Hematopoietic multipotent progenitor cell treated with erythropoietin and hydrocortisone succinate and interleukin-3 and kit ligand, for 6 days (in vitro differentiated cells): ENCODE data around the gene VPS11.
"Not testable (repeated sequence)": the region's sequence is repeated elsewhere in the genome, so short reads cannot be mapped to it uniquely, and the experiment has no call there.

ENCODE experiments used
- DNase-seq: peaks from one replicate; pipeline ENCODE4 v3.0.0-alpha.2; 2015

The VPS11 gene

DNA sequence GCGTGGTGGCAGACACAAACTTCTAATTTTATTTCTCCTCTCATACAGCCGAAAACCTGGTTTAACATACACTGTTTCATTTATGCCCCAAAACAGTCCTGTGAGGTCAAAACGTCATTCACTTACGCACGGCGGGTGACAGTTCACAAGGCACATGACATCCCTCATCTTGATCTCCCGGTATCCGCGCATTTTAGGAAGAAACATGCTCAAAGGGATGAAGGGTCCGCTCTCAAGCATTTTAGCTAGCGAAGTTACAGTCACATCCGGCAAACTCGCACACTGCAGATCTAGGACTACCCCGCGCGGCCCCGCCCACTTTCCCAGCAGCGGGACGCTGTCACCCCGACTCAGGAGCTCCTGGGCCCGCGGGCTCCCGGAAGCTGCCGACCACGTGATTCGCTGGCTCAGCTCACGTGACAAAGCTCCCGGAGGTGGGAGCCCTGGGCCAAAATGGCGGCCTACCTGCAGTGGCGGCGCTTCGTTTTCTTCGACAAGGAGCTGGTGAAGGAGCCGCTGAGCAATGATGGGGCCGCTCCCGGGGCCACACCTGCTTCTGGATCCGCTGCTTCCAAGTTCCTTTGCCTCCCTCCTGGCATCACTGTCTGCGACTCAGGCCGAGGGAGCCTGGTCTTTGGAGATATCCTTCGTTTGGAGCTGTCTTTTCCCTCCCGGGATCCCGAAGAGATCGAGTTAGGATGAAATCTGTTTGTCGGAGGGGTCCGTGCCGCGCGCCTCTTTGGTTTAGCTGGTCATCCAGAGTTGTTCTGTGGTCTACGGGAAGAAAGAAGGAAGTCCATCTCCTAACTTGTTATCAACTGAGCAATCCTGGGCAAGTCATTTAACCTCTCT lies at the start of gene VPS11:
Gene VPS11, plus strand, starts transcription at position 448 of the 852 bp plus-strand sequence. Its CDS starts 6 bp downstream, at position 454.
- DNase-seq = peak; percentile 99

DNA sequence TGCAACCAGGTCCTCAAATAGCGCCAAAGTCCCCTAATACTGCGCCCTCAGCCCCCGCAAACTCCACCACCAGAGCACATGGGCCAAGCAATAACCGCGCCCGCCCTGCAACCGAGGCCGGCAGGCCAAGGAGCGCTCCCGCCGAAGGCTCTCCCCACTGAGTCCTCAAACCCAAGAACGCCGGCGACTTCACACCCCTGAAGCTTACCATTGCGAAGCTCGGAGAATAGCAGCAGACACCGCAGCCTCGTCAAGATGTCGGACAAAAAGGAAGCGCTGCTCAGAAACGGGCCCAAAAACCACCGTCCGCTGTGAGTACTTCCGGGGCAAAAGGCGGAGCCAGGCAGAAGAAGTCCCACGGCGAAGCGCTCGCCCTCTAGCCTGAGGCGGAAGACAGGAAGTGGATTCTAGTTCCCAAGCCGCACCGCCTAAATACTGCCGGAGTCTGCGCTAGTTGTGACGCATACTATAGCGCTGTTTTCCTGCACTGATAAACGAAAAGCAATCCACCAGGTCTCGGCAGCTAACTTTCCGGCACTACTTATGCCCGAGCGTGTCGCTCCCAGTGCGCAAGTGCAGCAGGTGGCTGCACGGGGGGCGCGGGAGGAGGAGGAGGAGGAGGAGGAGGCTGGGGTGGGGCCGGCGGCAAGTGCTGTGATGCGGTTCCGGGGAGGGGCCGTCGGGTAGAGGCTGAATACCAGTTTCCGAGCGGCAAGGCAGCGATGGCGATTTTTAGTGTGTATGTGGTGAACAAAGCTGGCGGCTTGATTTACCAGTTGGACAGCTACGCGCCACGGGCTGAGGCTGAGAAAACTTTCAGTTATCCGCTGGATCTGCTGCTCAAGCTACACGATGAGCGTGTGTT lies 49.3 kb upstream of the VPS11 start, which contains the start of the genes RPS25 and TRAPPC4:
Gene RPS25, minus strand, starts transcription at position 270 of the 865 bp plus-strand sequence. Its CDS starts 59 bp downstream, at position 211.
Gene TRAPPC4, plus strand, starts transcription at position 693 of the 865 bp plus-strand sequence. Its CDS starts 30 bp downstream, at position 723.
- peak; percentile 99 for DNase-seq

DNA sequence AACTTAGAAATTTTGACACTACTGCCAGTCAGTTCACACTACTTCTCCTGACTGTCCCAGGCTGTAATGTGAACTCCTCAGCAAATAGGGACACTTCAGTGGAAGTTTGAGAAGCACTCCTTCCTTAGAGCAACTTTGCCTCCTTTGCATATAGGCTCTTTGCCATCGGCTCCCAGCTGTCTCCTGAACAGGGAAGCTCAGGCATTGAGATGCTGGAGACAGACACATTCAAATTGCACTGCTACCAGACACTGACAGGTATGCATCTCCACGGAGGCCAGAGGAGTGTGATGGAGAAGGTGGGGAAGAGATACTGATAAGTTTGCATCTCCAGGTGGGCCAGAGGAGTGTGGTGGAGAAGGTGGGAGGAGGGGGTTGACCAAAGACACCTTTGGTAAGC lies 47.6 kb upstream of the VPS11 start:
- no peak for DNase-seq

DNA sequence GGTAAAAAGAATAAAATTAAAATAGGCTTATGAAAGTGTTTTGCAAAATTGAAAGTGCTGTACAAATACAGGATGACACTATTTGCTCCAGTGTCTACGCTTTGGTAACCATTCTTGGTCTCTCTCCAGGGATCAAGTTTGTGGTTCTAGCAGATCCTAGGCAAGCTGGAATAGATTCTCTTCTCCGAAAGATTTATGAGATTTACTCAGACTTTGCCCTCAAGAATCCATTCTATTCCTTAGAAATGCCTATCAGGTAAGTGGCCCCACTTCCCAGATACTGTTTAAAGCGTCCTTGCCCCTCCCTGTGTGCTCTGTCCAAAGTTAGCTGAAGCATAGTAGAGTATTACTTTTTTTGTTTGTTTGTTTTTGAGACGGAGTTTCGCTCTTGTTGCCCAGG lies 46.0 kb upstream of the VPS11 start:
- no peak for DNase-seq

DNA sequence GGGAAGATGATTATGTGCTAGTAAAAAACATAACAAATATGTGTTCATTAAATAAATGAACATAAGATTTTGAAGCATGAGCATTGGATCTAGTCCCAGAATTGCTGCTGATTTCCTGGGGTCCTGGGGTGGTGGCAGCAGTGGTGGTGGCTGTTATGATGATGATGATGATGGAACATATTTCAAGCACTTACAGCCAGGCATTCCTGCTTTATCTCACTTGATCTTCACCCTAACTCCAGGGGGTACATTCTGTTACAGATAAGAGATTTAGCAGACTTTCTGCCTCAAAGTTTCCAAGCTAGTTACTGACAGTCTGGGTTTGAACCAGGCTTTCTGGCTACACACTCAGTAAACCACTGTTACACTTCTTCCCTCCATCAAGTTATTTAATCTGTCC lies 43.9 kb upstream of the VPS11 start:
- DNase-seq = no peak

DNA sequence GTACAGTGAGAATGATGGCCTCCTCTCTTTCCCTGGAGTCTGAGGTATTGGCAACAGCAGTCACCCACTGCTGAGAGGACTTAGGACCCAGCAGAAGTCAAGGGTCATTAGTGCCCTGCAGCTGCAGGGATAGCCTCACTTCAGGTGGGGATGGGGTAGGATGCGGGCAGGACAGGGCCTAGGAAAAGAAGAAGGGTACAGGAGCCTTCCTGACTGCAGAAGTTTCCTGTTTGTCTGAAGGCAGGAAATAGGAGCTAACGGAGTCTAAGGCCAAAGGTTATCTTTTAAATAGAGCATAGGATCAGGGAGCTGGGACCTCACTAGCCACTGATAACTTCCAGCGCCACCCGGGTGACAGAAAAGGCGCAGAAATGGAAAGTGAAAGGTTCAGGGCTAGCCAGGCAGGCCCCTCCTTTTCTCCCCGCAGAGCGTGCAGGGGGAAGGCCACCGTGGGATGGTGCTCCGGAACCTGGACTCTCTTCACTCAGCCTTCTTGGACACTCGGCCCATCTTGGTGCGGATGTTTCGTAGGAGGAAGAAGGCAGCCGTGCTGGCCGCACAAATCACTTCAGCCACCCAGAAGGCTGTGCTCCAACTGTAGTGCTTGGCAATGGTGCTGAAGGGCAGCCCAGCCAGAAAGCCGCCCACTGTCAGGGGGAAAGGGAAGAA lies 43.1 kb upstream of the VPS11 start:
- no peak for DNase-seq

DNA sequence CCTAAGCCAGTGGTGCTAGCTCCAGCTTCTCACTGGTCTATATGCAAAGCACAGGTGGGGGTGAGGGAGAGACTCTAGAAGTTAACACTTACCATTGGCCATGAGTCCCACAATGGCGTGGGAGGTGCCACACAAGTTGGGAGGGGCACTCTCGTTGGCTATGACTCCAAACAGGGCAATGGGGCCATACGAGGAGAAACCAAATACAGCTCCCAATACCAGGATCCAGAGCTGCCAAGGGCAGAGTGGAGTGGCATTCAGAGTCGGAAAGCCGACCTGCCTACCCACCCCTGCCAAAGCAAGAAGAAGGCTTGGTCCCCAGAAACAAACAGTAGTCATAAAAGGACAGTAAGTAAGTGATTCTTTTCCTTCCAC lies 42.5 kb upstream of the VPS11 start:
- no peak for DNase-seq

DNA sequence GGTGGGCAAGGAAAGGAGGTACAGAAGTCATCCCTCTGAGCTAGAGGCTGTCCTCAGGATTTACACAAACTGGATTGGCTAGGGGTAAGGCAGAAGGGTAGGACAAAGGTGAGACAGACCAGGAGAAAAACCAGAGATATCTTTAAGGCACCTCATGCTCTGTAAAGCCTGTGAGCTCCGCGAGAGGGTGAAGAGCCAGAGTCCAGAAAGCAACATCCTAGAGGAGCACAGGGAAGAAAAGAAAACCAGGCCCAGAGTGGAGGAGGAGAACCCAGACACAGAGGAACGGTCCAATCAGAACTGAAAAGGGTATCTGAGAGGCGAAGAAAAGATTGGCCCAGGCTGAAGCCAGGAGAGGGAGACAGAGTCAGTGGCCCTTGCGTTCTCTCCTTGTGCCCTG lies 42.1 kb upstream of the VPS11 start:
- no peak for DNase-seq

DNA sequence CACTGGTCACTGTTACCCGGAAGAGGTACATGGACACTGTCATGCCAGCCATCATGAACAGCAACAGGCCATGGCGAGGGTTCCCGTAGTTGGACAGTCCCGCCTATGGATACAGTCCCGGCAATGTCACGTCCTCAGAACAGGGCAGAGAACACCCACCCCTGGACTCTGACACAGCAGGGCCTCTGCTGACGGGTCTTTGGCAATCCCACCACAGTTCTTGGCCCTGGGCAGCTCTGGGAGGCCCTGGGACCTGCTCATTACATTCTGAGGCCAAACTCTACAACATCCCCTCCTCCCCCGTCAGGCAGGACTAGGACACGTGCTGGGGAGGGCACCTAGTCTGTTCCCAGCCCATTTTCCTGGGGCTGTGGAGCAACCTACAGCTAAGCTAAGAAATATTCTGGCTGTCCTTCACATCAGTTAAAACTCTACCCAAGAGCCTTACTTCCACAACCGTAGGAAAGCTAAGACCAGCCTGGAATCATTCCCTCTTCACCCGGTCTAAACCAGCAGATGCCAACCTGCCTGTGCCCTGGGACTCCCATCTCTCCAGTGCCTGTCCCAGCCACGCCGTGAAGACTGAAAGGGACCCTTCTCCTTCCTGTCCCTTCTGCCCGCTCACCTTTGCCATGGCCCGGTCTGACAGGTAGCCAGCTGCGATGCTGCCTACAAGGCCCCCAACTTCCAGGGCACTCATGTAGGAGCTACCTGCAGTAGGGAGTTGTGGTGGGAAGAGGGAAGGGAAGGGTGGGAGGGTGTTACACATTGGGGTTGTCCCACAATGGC lies 41.4 kb upstream of the VPS11 start:
- DNase-seq = no peak

DNA sequence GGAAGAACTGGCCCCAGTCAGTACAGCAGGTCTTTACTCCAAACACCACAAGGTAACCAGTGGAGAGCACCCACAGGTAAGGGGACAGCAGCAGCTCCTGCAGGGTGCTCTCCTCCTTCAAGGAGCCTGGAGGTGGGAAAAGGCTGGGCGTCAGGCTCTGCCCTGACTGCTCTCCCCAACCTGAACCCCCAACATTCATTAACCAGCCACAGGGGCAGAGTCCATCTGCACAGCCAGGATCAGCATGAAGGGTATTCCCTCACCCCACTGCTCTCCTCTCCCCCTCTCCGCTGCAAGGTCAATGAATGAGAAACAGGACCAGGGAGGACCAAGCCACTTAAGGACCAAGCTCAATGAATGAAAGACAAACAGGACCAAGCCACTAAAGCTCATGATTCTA lies 40.6 kb upstream of the VPS11 start:
- no peak for DNase-seq

DNA sequence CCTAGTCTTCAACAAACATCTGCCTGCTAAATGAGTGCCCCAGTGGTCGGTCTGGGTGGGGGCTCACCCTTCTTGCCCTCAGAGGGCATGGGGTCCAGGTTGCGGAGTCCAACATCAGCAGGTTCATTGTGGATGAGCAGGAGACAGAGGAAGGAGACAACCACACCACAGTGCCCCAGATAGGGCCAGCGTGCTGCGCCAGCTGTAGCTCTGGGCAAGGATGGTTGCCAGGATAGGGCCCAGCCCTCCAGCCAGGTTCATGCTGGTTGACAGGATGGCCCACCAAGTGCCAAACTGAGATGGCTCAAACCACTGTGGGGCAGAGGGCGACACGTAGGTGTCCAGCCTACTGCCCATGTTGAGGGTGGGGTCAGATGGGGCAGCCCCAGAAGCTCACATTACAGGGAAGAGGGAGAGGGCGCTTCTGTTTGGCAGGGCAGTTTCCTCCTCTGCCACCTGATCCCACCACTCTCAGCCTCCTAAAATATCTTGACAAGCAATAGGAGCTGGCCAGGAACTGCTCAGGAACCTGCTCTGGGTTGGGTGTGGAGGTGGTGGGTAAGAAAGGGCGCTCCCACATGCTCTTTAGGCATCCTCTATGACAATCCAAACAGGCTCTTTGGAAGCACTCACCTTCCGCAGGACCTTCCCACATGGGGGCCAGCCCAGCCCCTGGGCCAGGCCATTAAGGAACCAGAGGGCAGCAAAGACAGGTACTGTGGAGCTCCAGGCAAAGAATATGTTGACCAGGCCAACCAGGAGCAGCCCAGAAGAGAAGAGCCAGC lies 39.9 kb upstream of the VPS11 start:
- DNase-seq = no peak

DNA sequence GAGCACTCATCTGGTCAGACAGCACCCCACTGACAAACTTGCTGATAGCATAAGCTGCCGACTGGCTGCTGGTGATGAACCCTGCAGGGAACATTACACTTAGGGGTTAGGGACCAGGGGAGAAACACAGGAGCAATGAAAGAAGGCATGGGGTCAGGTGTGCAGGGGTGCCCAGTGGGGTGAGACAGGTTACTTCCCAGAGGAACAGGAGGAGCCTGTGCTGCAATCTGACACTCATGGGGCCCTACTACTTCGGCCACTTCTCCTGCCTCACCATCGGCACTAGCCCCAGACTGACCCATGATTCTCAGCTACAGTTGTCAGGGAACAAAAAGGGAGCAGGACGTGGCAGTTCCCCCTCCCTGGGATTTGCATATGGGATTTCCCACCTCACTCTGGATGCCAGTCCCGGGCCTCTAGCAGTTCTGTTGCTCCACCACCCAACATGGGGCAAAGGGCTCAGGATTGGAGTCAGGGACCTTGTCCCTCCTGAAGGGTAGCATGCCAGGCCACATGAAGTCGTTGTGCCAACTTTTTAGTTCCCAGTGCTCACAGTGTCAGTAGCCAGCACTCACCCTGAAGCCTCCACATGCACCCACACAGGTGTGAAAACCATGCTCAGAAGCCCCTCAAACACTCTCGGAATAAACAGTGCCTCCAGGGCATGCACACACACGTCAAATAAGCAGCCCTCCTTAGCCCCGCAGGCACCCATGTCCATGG lies 39.1 kb upstream of the VPS11 start:
- no peak for DNase-seq

DNA sequence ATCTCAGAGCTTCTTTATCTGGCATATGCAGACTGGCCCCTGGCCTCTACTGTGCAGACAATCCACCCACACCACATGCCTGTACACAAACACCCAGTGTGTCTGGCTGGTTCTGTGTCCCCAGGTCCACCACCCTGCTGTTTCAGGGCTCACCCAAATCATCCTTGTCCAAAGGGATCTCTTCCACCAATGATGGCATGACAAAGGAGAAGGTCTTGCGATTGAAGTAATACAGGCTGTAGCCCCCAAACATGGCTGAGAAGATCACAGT lies 38.6 kb upstream of the VPS11 start:
- peak; percentile 81 for DNase-seq

DNA sequence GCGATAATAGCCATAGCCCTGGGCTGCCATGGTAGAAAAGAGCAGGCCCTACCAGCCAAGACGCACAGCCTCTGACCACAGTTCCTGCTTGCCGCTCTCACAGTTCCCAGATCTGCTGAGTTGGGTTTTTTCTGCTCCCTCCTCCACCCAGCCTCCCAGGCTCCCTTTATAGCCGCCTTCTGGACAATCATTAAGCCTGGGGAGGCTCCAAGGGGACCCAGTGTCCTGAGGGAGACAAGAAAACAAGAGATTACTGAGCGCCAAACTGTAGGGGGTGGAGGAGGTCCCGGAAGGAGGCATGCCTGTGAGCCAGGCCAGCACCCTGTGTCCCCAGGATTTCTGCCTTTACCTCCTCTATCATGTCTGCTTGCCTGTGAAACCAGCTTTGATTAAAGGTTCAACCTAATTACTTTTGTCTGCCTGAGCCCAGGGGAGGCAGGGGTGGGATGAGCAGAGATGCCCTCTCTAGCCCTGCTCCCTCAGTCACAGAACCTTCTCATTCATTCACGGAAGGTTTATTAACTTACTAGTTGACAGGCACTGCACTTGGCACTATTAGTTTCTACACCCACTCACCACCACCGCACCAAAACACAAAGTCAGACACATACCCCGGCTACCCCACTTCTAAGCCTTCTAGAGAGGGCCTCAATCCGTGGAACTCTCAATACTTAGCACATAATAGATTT lies 38.1 kb upstream of the VPS11 start:
- peak; percentile 67 for DNase-seq

DNA sequence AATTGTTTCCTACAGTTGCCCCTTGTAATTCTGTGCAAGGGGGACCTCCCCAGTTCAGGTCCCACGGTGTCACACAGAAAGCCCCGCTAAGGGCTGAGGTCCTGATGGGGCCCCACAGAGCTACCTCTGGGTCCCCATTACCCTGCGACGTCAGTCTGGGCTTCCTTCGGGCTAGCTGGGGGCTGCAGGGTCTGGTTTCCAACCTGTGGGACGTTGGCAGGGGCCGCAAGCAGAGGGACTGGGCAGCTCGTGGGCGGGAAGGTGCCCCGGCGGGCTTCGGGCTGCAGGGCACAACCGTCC lies 37.6 kb upstream of the VPS11 start:
- DNase-seq = no peak

DNA sequence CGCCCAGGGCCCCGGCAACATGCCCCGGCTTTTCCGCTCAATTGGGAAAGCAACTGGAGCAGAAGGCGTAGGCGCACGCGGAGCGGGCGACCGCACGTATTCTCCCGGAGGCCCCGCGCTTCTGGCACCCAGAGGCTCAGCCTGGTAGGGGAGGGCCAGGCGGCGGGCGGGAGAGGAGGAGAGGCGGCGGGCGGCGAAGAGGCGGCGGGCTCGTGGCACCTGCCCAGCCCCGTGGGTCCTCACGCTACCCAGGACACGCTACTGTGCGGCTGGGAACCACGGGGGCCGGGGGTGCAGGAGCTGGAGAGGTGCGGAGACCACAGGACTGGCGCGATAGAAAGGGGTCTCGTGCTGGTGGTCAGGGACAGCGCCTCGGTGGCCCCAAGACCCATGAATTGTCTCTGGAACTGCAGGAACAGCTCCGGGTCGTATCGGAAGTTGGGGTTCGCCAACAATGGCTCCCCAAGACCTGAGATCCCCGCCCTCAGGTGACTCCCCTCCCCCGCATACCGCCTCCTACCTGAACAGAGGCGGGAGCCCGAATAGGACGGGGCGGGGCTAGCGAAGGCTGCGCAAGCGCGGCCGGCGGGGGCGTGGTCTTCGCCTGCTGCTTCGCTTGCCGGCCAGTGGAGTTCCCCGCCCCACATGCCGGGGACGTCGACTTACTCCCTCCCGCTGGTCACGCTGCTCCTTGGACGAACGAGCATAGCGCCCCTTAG lies 37.1 kb upstream of the VPS11 start, which contains the start of gene SLC37A4:
Gene SLC37A4, minus strand, starts transcription at position 549 of the 719 bp plus-strand sequence.
- peak; percentile 99 for DNase-seq

DNA sequence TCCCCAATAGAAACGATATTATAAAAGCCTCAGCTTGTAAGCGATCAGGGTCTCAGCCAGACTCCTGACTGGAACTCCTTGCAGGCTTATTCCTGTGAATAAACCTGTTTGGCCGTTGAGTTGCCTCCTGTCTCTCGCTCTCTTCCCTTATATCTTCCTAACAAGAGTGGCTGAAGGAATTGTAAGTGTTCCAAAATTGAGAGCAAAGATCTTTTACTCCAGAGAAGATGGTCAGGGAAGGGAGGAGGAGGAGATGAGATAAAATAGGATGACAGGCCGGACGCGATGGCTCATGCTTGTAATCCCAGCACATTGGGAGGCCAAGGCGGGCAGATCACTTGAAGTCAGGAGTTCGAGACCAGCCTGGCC lies 35.7 kb upstream of the VPS11 start:
- no peak for DNase-seq

DNA sequence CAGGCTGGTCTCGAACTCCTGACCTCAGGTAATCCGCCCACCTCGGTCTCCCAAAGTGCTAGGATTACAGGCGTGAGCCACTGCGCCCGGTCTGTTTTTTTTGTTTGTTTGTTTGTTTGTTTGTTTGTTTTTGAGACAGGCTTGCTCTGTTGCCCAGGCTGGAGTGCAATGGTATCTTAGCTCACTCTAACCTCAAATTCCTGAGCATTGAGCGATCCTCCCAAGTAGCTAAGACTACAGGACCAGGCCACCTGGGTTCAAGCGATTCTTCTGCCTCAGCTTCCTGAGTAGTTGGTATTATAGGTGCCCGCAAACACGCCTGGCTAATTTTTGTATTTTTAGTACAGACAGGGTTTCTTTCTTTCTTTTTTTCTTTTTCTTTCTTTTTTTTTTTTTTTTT lies 34.2 kb upstream of the VPS11 start:
- DNase-seq = not testable (repeated sequence)

DNA sequence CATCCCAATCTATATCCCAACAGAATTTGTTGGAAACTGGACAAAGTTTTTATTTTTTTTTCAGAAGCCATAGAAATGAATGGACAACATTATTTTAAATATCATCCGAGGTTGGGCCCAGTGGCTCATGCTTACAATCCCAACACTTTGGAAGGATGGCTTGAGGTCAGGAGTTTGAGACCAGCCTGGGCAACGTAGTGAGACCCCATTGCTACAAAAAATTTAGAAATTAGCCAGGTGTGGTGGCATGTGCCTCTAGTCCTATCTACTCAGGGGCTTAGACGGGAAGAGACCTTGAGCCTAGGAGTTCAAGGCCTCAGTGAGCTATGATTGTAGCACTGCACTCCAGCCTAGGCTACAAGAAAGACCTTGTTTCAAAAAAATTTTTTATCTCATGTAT lies 32.8 kb upstream of the VPS11 start:
- no peak for DNase-seq

DNA sequence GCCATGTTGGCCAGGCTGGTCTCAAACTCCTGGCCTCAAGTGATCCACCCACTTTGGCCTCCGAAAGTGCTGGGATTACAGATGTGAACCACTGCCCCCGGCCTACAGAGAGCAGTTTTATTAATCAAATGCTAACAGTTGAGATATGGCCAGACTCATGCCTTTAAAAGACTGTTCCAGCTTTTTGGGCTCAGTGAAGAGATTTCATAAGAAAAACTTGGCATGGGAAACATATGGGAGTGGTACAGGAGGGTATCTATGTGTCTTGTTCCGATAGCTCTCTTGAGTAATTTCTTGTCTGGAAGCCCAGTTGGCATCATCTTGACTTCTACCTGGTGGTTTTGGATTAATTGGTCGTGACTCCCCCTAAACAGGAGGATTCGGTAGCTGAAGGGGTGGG lies 28.7 kb upstream of the VPS11 start:
- DNase-seq = no peak
